ENCODE results near the gene ASAP2. TPM values are rescaled to one million over a fixed set of nuclear protein-coding genes. Genes with fewer than 3 reads are reported as not detected.

The ASAP2 gene
- total RNA-seq: not detected

DNA sequence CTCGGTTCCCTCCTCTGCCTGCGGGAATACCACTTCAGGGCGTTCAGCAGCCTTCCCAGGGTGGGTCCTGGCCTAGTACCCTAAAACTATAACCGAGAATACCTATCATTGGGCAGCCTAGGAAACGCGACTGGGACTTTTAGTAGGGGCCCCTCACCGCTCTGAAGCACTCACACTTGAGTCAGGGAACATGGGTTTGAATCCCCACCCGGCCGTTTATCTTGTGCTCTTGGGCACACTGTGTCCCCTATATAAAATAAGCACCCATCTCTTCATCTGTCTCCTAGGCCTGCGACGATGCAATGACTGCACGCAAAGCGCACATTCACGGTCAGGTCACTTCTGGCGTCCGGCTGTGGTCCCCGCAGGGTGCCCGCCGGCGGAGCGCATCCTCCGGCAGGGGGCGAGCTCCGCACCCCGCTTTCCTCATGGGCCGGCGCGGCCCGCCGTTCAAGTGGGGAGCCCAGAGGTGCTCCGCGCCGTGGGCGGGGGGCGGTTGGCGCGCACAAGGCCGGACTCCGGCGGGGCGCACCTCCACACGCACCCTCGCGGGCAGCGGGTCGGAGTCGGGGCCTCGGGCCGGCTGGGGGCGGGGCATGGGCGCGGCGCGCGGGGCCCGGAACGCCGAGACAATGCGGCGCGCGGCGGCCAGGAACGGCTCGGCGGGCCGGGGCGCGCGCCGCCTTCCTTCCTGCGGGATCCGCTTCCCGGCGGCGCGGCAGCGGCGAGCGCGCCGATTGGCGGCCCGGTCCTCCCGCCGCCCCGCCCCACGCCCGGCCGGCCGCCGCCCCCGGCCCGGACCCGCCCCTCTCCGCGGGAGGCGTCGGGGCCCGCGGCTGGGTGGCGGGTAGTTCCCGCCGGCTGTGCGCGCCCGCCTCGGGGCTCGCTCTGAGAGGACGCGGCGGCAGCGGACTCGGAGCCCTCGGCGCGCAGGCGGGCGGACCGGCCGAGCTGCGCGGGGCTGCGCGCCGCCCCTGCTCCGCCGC is at the start of gene ASAP2:
Gene ASAP2, plus strand, starts transcription at position 850 of the 986 bp plus-strand sequence. CDS start 293 bp downstream, outside the sequence.
- Mint-ChIP-seq H3K9me3 (no peaks in the 10 kb centered on the region), H3K27me3 (peaks cover 16 to 46% of the 10 kb centered on the region in 2 donors)

DNA sequence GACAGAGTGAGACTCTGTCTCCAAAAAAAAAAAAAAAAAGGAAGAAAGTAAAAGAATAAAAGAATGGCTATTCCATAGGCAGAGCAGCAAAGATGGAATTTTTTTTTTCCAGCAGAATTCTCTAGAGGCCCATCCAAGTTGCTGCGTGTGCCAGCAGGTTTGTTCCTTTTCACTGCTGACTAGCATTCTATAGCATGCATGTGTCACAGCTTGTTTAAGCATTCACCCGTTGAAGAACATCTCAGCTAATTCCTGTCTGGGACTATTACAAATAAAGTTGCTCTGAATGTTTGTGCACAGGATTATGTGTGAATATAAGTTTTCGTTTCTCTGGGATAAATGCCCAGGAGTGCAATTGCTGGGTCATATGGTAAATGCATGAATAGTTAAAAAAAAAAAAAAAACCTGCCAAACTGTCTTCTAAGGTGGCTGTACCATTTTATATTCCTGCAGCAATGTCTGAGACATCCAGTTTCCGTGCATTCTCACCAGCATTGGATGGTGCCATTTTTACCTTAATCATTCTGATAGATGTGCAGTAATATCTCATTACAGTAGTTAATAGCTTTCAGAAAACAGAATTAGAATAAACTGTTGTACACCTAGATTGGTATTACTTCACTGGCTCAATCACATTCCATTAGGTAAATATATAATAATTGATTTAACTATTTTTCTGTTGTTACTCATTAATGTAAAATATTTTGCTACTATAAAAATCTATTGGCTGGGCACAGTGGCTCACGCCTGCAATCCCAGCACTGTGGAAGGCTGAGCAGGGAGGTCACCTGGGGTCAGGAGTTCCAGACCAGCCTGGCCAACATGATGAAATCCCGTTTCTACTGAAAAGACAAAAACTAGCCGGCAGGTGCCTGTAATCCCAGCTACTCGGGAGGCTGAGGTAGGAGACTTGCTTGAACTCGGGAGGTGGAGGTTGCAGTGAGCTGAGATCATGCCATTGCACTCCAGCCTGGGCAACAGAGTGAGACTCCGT is 47.5 kb upstream of the ASAP2 start:
- H3K4me3 Mint-ChIP-seq: no peak overlapping the region
- H3K27ac Mint-ChIP-seq: no peak overlapping the region
- DNase-seq (ENCODE audit: low spot score): peak; percentile 18
- peaks cover 9 to 10% of the 10 kb centered on the region in 2 donors for H3K27me3 Mint-ChIP-seq
- no peaks in the 10 kb centered on the region for H3K4me1 Mint-ChIP-seq (ENCODE audit: low read depth in 2 of 2)
- H3K36me3 Mint-ChIP-seq: no peaks in the 10 kb centered on the region
- no peak for ATAC-seq
- no peaks in the 10 kb centered on the region for H3K9me3 Mint-ChIP-seq

More for the DNA sequence above, at the start of gene ASAP2:
- ATAC-seq (peak; percentile 81 to 86), DNase-seq (ENCODE audit: low spot score) (peak; percentile 62)
- Mint-ChIP-seq H3K4me3 (peak within 1 kb of the TSS; percentile 55), H3K36me3 (no peaks in the 10 kb centered on the region), H3K27ac (no peak within 1 kb of the TSS), H3K4me1 (ENCODE audit: low read depth in 2 of 2) (peaks cover 0 to 8% of the 10 kb centered on the region in 2 donors)

GRCh38 chr2:9160732-9161131 is 45.9 kb upstream of the ASAP2 start:
- ATAC-seq (no peak), DNase-seq (ENCODE audit: low spot score) (no peak)
- H3K36me3 Mint-ChIP-seq: no peaks in the 10 kb centered on the region
- no peaks in the 10 kb centered on the region for H3K9me3 Mint-ChIP-seq
- H3K27ac Mint-ChIP-seq: no peak overlapping the region
- no peak overlapping the region for H3K4me3 Mint-ChIP-seq
- peaks cover 9 to 10% of the 10 kb centered on the region in 2 donors for H3K27me3 Mint-ChIP-seq
- H3K4me1 Mint-ChIP-seq (ENCODE audit: low read depth in 2 of 2): no peaks in the 10 kb centered on the region

- peak; percentile 23 for DNase-seq (ENCODE audit: low spot score)
- no peaks in the 10 kb centered on the region for H3K36me3 Mint-ChIP-seq
- H3K27me3 Mint-ChIP-seq: peaks cover 0 to 5% of the 10 kb centered on the region in 2 donors
- no peaks in the 10 kb centered on the region for H3K9me3 Mint-ChIP-seq
- no peak overlapping the region for H3K27ac Mint-ChIP-seq
- no peak overlapping the region for H3K4me3 Mint-ChIP-seq
- ATAC-seq: no peak
- no peaks in the 10 kb centered on the region for H3K4me1 Mint-ChIP-seq (ENCODE audit: low read depth in 2 of 2)
Measured at GRCh38 chr2:9162841-9163240, 43.8 kb upstream of the ASAP2 start.

- H3K4me3 Mint-ChIP-seq: no peak overlapping the region
- H3K4me1 Mint-ChIP-seq (ENCODE audit: low read depth in 2 of 2): no peaks in the 10 kb centered on the region
- no peak overlapping the region for H3K27ac Mint-ChIP-seq
- DNase-seq (ENCODE audit: low spot score) (peak; percentile 8), ATAC-seq (peak in 1 of 2 donors; percentile 29)
- H3K27me3 Mint-ChIP-seq: peaks cover under 1 to 5% of the 10 kb centered on the region in 2 donors
- no peaks in the 10 kb centered on the region for H3K9me3 Mint-ChIP-seq
- no peaks in the 10 kb centered on the region for H3K36me3 Mint-ChIP-seq
Measured at GRCh38 chr2:9163306-9164111, 43.1 kb upstream of the ASAP2 start.

DNA sequence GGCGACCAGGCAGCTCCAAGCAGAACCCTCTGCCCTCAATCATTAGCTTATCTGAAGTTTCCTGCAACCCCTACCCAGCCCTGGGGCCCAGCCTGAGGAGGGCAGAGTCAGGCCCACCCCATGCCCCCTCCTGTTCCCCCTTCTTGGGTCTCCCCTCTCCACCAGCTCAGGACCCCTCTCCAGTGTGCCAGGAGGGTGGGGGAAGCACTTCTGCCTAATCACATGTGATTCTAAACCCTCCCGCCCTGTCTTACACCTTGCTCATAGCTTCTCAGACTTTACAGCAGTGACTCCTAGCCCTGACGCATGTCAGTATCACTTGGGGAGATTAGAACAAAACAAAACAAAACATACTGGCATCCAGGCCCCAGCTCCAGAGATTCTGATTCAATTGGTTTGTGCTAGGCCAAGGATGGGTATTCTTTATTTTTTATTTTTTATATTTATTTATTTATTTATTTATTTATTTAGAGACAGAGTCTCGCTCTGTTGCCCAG is 42.5 kb upstream of the ASAP2 start:
- Mint-ChIP-seq H3K27ac (no peak overlapping the region), H3K4me1 (ENCODE audit: low read depth in 2 of 2) (peaks cover 0 to 4% of the 10 kb centered on the region in 2 donors), H3K4me3 (no peak overlapping the region), H3K27me3 (peaks cover 5 to 6% of the 10 kb centered on the region in 2 donors), H3K36me3 (no peaks in the 10 kb centered on the region), H3K9me3 (no peaks in the 10 kb centered on the region)
- ATAC-seq (peak in 1 of 2 donors; percentile 11), DNase-seq (ENCODE audit: low spot score) (peak; percentile 53)

DNA sequence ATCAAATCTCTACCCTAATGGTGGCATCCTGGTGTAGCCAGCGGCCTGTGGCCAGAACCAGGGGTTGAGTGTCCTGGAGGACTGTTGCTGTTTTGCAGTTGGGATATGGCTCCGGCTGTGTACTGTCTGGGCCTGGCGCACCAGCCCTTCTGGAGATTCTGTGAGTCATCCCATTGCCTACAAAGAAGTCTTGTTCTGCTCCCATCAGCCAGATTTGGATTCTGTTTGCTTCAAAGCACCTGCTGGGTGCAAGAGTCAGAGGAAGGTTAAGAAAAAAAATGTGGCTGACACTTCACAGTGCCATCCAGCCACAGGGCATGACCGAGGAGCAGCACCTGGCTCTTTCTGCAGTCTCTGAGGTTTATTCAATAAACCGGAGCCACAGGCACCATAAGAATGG is 41.0 kb upstream of the ASAP2 start:
- ATAC-seq (no peak), DNase-seq (ENCODE audit: low spot score) (peak; percentile 39)
- Mint-ChIP-seq H3K27me3 (peaks cover 6 to 7% of the 10 kb centered on the region in 2 donors), H3K36me3 (no peaks in the 10 kb centered on the region), H3K27ac (no peak overlapping the region), H3K4me1 (ENCODE audit: low read depth in 2 of 2) (peaks cover 0 to 4% of the 10 kb centered on the region in 2 donors), H3K9me3 (no peaks in the 10 kb centered on the region), H3K4me3 (no peak overlapping the region)

- ATAC-seq: peak; percentile 43 to 45
- Mint-ChIP-seq H3K27me3 (peaks cover 9 to 15% of the 10 kb centered on the region in 2 donors), H3K9me3 (no peaks in the 10 kb centered on the region)
Measured at GRCh38 chr2:9166579-9167377, 39.8 kb upstream of the ASAP2 start.

DNA sequence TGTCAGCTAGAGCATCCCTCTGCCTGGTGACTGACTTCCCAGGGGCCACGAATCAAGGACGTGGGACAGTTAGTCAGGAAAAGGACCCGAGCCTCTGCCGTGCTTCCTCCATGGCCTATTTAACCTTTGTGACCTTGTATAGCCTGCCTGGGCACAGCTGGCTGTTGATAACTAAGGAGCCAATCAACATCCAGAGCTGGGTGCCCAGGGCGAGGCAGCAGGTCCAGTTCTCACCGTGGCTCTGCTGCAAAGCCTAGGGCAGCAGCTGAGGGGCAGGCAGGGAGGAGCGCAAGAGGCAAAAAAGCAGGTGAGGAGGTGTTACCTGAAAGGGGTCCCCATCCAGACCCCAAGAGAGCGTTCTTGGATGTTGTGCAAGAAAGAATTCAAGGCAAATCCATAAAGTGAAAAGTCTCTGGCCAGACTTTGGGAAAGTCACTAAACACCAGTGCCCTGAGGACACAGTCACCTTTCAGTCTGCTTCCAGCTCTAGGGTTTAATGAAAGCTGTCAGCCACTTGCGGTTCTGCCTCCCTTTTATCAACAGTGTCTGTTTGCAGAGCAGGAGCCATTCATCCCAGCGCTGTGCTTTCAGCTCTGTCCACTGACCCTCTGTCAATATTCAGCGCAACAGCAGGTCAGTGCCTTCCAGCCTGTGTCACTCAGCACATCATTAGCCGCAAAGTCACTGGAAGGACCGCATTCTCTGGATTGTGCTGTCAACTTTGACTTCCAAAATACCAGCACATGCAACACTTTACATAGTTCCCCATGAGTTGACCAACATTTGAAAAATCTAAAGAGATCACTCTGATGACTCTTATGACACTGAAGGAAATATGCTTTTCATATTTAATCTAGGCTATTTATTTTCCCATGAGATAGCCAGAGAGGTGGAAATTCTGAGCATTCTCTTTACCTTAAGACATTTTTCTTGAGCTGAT is 38.6 kb upstream of the ASAP2 start:
- Mint-ChIP-seq H3K4me1 (ENCODE audit: low read depth in 2 of 2) (peaks cover 0 to 4% of the 10 kb centered on the region in 2 donors), H3K4me3 (no peak overlapping the region), H3K27me3 (peaks cover 9 to 23% of the 10 kb centered on the region in 2 donors), H3K27ac (no peak overlapping the region), H3K36me3 (no peaks in the 10 kb centered on the region), H3K9me3 (no peaks in the 10 kb centered on the region)
- no peak for ATAC-seq
- DNase-seq (ENCODE audit: low spot score): peak; percentile 34

More at GRCh38 chr2:9166579-9167377, 39.8 kb upstream of the ASAP2 start:
- DNase-seq (ENCODE audit: low spot score): peak; percentile 20
- peaks cover 0 to 4% of the 10 kb centered on the region in 2 donors for H3K4me1 Mint-ChIP-seq (ENCODE audit: low read depth in 2 of 2)
- H3K36me3 Mint-ChIP-seq: no peaks in the 10 kb centered on the region
- no peak overlapping the region for H3K27ac Mint-ChIP-seq
- no peak overlapping the region for H3K4me3 Mint-ChIP-seq

GRCh38 chr2:9168821-9169221 is 37.8 kb upstream of the ASAP2 start:
- H3K27me3 Mint-ChIP-seq: peaks cover 7 to 23% of the 10 kb centered on the region in 2 donors
- peaks cover 0 to 4% of the 10 kb centered on the region in 2 donors for H3K4me1 Mint-ChIP-seq (ENCODE audit: low read depth in 2 of 2)
- ATAC-seq: no peak
- no peak overlapping the region for H3K4me3 Mint-ChIP-seq
- H3K27ac Mint-ChIP-seq: no peak overlapping the region
- no peaks in the 10 kb centered on the region for H3K36me3 Mint-ChIP-seq
- H3K9me3 Mint-ChIP-seq: no peaks in the 10 kb centered on the region
- peak; percentile 12 for DNase-seq (ENCODE audit: low spot score)

- H3K4me3 Mint-ChIP-seq: no peak overlapping the region
- no peak overlapping the region for H3K27ac Mint-ChIP-seq
- no peaks in the 10 kb centered on the region for H3K36me3 Mint-ChIP-seq
- no peak for DNase-seq (ENCODE audit: low spot score)
- H3K4me1 Mint-ChIP-seq (ENCODE audit: low read depth in 2 of 2): peaks cover 0 to 4% of the 10 kb centered on the region in 2 donors
- peaks cover 7 to 23% of the 10 kb centered on the region in 2 donors for H3K27me3 Mint-ChIP-seq
- no peak for ATAC-seq
- H3K9me3 Mint-ChIP-seq: no peaks in the 10 kb centered on the region
Measured at GRCh38 chr2:9169349-9170107, 37.1 kb upstream of the ASAP2 start.

Data from natural killer cell treated with Interleukin-12 subunit alpha and Interleukin-12 subunit beta and Interleukin-15 and Interleukin-18, amount 100 ng/mL, for 72 hours (primary cell).